ENCODE measurements around the gene RCAN2.
"Not testable (repeated sequence)": the region's sequence is repeated elsewhere in the genome, so short reads cannot be mapped to it uniquely, and the experiment has no call there.

The RCAN2 gene

DNA sequence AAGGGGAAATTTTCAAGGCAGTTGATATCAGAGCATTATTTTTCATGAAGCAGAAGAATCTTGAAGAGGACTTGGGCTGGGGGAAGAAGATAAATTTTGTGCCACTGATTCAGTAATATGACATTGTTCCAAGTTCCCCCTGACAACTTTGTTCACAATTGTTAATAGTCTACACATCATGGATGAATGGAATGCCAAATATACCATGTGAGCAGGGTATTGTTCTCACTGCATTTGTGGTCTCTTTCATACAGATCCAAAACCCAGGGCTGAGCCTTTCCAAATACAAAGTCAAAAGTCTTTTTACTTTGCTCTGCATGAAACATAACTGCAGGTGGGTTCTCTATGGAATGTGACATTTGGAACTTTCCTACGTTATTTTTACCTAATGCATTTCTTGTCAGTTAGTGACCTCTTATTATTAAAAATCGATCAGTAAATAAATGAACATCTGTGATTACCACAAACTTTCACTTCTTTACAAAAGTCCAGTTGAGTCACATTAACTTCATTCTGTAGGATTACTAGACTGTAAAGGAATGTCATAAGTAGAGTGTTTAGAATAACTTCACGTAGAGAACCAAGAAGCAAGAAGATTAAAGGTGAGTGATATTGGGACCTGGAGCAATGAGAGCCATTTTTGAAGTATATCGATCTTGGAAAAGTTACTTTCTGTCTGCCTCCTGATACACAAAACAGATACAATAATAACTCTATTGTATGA lies 100.9 kb downstream of the RCAN2 start:
- no peak overlapping the region for H3K4me3 ChIP-seq (ENCODE audit: low read depth, low read length)

- H3K4me3 ChIP-seq (ENCODE audit: low read depth, low read length), result not testable (repeated sequence)
Measured at GRCh38 chr6:46387728-46388127, 103.5 kb downstream of the RCAN2 start.

- no peak overlapping the region for H3K4me3 ChIP-seq (ENCODE audit: low read depth, low read length)
Measured at GRCh38 chr6:46381579-46381978, 109.7 kb downstream of the RCAN2 start.

- no peak overlapping the region for H3K4me3 ChIP-seq (ENCODE audit: low read depth, low read length)
Measured at GRCh38 chr6:46381057-46381456, 110.2 kb downstream of the RCAN2 start.

DNA sequence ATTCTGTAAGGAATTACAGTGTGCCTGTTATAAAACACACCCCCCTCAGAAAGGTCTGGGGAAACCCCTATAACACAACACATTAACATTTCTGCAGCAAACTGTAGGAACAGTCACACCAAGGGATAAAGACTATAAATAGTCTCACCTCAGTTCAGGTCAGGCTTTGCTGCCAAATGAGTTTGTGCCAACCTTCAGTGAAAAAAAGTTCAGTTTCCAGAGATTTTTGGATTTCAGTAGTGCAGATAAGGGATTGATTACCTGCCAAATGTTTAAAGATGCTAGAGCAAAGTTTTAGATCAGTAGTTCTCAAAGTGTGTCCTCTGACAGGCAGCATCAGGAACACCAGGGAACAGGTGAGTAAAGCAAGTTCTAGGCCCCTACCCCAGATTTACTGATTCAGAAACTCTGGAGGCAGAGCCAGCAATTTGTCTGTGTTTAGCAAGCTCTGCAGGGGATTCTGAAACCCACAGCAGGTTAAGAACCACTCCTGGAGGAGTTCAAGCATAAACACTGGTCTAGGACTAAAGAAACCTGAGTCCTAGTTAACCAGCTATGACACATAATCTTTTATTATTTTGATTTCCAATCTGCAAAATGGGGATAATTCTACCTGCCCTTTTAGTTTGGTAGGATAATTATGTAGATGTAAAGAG lies 111.0 kb downstream of the RCAN2 start:
- H3K4me3 ChIP-seq (ENCODE audit: low read depth, low read length), result no peak overlapping the region

GRCh38 chr6:46378882-46379416 lies 112.3 kb downstream of the RCAN2 start:
- H3K4me3 ChIP-seq (ENCODE audit: low read depth, low read length), result no peak overlapping the region

DNA sequence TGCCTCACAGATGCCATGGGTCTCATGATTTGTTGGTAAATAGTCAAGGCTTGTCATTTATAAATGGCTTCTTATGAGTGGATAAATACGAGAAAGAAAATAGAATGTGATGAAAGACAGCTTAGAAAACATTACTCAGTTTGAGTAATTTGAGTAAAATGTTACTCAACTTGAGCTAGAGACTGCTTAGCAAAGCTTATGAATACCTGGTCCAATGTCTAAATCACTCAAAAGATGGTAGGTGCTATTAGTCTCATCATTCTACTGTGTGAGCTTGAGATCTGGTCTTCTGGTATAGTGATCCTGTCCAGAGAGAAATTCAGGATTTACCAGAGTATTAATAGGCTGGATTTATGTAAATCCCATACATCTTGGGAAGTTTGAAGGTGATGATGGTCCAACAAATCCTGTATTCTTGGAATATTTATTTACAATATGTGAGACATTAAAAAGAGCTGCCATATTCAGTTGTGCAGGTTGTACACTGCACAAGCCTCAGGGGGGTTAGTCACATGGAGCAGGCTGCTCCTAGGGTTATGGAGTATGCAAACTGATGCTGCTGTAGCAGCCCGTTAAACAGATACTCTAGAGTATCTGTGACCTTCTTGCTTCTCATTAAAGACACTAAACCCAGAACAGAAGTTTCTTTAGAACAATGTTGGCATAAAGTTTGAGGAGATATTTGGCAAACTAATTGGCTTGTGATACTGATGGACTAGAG lies 112.9 kb downstream of the RCAN2 start:
- H3K4me3 ChIP-seq (ENCODE audit: low read depth, low read length), result no peak overlapping the region

GRCh38 chr6:46377209-46377608 lies 114.0 kb downstream of the RCAN2 start:
- no peak overlapping the region for H3K4me3 ChIP-seq (ENCODE audit: low read depth, low read length)

DNA sequence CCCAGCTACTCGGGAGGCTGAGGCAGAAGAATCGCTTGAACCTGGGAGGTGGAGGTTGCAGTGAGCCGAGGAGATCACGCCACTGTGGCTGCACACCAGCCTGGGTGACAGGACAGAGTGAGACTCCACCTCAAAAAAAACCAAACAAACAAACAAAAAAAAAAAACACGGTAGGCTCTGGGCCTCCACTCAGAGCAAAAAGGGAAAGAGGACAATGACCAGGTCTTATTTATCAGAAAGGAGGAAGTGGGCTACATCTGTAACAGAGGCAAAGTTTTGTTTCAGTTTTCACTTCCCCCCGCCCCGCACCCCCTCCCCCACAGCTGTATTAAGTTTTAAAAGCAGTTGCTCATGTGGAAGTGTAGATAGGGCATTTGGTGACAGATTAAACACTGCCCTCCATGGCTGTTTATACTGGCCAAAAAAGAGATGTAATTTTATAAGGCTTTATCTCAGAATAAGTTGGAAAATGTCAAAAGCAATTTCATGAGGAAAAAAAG lies 114.6 kb downstream of the RCAN2 start:
- no peak overlapping the region for H3K4me3 ChIP-seq (ENCODE audit: low read depth, low read length)

DNA sequence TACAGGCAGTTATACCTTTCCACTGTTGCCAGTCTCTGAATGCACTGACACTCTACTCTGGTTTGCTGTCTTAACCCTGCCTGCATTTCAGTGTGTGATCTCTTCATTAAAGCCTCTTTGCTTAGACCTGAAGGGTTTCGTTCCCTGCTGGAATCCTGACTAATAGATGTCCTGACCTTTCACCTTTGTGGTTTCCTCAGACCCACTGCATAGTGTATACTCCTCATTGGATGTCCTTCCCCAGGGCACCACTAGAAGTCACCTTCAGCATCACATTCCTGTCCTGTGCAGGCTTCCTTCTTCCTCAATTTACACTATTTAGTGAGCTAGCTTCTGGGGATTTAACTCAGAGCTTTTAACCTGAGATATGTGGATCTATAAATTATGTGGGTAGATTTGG lies 120.6 kb downstream of the RCAN2 start:
- no peak overlapping the region for H3K4me3 ChIP-seq (ENCODE audit: low read depth, low read length)

DNA sequence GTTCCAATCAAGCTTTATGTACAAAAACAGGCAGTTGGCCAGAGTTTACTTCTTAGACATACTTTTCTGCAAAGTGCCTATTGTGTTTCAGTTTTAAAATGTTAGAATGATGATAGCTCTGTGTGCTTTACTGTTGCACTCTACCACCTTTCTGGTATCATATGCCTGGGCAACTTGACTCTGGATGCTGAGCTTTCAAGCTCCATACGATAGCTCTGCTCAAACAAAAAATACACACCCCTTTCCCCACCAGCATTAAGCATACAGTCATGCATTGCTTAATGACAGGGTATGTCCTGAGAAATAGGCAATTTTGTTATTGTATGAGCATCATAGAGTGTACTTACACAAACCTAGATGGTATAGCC lies 123.1 kb downstream of the RCAN2 start:
- no peak overlapping the region for H3K4me3 ChIP-seq (ENCODE audit: low read depth, low read length)

GRCh38 chr6:46367354-46368168 lies 123.7 kb downstream of the RCAN2 start:
- H3K4me3 ChIP-seq (ENCODE audit: low read depth, low read length), result no peak overlapping the region

- H3K4me3 ChIP-seq (ENCODE audit: low read depth, low read length), result no peak overlapping the region
Measured at GRCh38 chr6:46366190-46366900, 124.9 kb downstream of the RCAN2 start.

- H3K4me3 ChIP-seq (ENCODE audit: low read depth, low read length), result no peak overlapping the region
Measured at GRCh38 chr6:46357591-46357990, 133.7 kb downstream of the RCAN2 start.

GRCh38 chr6:46356543-46356942 lies 134.7 kb downstream of the RCAN2 start:
- H3K4me3 ChIP-seq (ENCODE audit: low read depth, low read length), result no peak overlapping the region

- no peak overlapping the region for H3K4me3 ChIP-seq (ENCODE audit: low read depth, low read length)
Measured at GRCh38 chr6:46353528-46353927, 137.7 kb downstream of the RCAN2 start.

DNA sequence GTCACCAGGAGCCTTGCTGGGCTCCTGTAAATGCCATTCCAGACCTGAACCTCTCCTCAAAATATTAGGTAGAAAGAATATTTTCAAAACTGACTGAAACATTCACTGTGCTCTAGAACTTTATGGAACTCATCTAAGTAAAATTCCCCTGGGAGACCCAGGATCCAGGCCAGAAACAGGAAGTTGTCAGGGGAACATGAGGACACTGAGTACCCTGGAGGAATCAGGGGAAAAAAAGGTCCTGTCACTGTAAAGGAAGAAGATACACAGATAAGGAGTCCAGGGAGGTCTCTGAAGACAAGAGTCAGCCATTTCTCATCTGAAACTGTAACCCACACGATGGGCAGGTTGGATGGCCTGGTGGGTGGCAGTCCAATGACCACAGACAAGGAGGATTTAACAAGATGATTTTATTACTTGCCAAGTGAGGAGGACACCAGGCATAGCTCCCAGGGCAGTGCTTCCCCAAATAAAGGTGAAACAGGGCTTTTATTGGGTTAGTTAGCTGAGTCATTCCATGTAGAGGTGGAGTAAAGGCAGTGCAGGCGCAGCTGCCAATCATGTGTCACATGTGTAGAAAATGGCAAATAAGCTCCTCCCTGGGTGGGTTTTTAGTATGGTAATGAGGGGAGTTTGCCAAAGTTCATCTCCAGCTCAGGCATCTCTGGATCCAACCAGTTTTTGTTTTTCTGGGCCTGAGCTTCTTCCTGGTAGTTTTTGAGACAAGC lies 138.5 kb downstream of the RCAN2 start:
- H3K4me3 ChIP-seq (ENCODE audit: low read depth, low read length), result no peak overlapping the region

DNA sequence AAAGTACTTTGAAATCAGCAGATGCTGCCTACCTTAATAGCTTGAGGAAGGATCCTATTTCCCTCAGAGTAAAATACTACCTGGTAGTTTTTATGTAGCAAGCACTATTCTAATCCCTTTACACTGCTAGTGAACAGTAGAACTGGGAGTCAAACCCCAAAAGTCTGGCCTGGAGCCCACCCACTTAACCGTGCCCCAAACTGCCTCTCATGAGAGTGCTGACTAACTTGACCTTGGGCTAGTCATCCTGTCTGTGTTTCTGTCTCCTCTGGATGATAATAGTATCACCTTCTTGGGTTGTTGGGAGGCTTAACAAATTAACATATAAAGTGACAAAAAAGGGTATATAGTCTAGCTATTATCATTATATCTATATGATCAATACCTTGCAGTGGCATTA lies 140.5 kb downstream of the RCAN2 start:
- H3K4me3 ChIP-seq (ENCODE audit: low read depth, low read length), result no peak overlapping the region

- no peak overlapping the region for H3K4me3 ChIP-seq (ENCODE audit: low read depth, low read length)
Measured at GRCh38 chr6:46347669-46348068, 143.6 kb downstream of the RCAN2 start.

- no peak overlapping the region for H3K4me3 ChIP-seq (ENCODE audit: low read depth, low read length)
Measured at GRCh38 chr6:46340246-46340645, 151.0 kb downstream of the RCAN2 start.
